ENCODE data around the gene RFX4. TPM values are rescaled to one million over a fixed set of nuclear protein-coding genes. Genes with fewer than 3 reads are reported as not detected.

RFX4 gene
- total and polyA plus RNA-seq, 2 donors from 2014 or later: not detected

DNA sequence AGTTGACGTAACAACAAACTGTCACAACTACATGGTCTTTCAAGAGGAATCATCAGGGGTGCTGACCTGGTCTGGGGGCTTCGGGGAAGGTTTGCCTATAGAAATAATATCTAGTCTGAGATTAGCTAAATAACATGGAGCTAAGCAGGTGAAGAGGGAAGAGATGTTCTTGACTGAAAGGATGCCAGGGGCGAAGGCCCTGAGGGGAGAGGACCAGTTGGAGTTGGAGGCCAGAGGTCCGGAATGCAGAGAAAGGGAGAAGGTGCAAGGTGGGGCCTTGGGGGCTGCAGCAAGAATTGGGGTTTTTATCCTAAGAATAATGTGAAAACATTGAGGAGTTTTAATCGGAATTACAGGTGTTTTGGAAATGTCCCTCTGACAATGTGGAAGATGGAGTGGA lies 123.2 kb downstream of the RFX4 start:
- intact Hi-C loops (cut with DNase I): no loop called here
- no peaks in the 10 kb centered on the region for H3K9me3 ChIP-seq (ENCODE audit: control insufficient read depth in 2 of 3, insufficient read depth in 1 of 3, low read length in 3 of 3)
- TF ChIP-seq, protein P1, sequence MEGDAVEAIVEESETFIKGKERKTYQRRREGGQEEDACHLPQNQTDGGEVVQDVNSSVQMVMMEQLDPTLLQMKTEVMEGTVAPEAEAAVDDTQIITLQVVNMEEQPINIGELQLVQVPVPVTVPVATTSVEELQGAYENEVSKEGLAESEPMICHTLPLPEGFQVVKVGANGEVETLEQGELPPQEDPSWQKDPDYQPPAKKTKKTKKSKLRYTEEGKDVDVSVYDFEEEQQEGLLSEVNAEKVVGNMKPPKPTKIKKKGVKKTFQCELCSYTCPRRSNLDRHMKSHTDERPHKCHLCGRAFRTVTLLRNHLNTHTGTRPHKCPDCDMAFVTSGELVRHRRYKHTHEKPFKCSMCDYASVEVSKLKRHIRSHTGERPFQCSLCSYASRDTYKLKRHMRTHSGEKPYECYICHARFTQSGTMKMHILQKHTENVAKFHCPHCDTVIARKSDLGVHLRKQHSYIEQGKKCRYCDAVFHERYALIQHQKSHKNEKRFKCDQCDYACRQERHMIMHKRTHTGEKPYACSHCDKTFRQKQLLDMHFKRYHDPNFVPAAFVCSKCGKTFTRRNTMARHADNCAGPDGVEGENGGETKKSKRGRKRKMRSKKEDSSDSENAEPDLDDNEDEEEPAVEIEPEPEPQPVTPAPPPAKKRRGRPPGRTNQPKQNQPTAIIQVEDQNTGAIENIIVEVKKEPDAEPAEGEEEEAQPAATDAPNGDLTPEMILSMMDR (IDR thresholded peaks at IDR 0.05; ENCODE audit: borderline replicate concordance, extremely low read depth, insufficient read depth): no peak

DNA sequence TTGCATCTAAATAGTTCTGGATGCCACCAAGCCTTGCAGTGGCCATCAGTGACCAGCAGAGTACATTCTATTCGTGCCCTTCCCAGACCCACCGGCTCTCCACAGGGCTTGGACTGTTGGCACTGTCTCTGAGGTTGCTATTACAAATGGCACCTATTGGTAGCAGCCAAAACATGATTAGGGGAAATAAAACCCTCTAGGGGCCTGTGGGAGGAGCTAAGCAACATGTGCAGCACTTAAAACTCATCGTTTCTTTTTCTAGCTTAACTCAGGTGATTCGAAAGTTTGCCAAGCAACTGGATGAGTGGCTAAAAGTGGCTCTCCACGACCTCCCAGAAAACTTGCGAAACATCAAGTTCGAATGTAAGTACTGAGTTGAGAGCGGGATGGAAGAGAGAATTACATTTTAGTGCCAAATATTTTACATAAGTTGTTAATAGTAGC lies 126.3 kb downstream of the RFX4 start:
- Histone ChIP-seq H3K9me3 (ENCODE audit: control insufficient read depth in 2 of 3, insufficient read depth in 1 of 3, low read length in 3 of 3) (no peaks in the 10 kb centered on the region), H3K9ac (ENCODE audit: low read length in 3 of 3) (no peak overlapping the region), H3K4me3 (ENCODE audit: low read length in 3 of 3) (no peak overlapping the region), H3K36me3 (ENCODE audit: control insufficient read depth in 2 of 3, insufficient read depth in 3 of 3, low read length in 3 of 3) (no peaks in the 10 kb centered on the region), H3K27me3 (ENCODE audit: control insufficient read depth, insufficient read depth, low read length) (no peaks in the 10 kb centered on the region), H3K27ac (ENCODE audit: low read depth in 2 of 2, low read length in 2 of 2) (no peak overlapping the region), H3K4me1 (ENCODE audit: control insufficient read depth in 2 of 3, insufficient read depth in 2 of 3, low read depth in 1 of 3, low read length in 3 of 3) (no peaks in the 10 kb centered on the region)
- intact Hi-C loops (cut with DNase I): no loop called here
- TF ChIP-seq, protein P1 (IDR thresholded peaks at IDR 0.05; ENCODE audit: borderline replicate concordance, extremely low read depth, insufficient read depth): no peak
- DNase-seq (no peak), FAIRE-seq (no peak)

More for the DNA sequence above, 123.2 kb downstream of the RFX4 start:
- no peaks in the 10 kb centered on the region for H3K4me1 ChIP-seq (ENCODE audit: control insufficient read depth in 2 of 3, insufficient read depth in 2 of 3, low read depth in 1 of 3, low read length in 3 of 3)
- no peak overlapping the region for H3K9ac ChIP-seq (ENCODE audit: low read length in 3 of 3)
- H3K27me3 ChIP-seq (ENCODE audit: control insufficient read depth, insufficient read depth, low read length): no peaks in the 10 kb centered on the region
- no peak overlapping the region for H3K4me3 ChIP-seq (ENCODE audit: low read length in 3 of 3)
- H3K36me3 ChIP-seq (ENCODE audit: control insufficient read depth in 2 of 3, insufficient read depth in 3 of 3, low read length in 3 of 3): no peaks in the 10 kb centered on the region
- FAIRE-seq (no peak), DNase-seq (no peak)
- no peak overlapping the region for H3K27ac ChIP-seq (ENCODE audit: low read depth in 2 of 2, low read length in 2 of 2)

DNA sequence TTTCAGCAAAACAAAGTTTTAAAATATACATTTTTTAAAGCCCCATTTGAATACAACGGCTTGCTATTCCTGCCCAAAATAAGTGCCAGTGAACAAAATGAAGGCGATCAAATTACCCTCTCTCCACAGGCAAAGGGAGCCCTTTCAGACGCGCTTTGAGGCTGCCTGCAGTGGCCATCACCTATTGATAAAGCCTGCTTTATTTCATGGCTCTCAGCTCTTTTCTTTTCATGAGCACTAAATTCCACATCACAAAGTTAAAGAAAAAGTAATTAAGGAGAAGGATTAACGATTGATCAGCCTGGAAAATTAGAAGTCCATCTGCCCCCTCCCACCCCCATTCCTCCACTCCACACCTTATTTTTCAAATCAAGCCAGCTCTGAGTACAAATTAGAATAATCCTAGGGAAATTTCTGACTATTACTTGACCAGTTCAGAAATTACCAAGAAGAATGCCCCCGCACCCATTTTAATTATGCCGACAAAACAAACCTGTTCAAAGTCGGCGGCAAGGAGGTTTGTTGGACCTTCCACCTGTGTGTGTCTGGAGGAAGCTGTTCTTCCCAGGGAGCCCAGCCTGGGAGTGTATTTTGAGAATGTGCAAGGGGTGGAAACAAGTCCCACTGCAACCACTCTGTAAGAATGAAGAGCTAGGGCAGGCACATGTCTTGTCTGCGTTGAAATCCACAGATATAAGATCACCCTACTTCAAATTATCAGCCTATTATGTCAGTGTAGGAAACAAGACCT lies 127.5 kb downstream of the RFX4 start:
- no peak overlapping the region for H3K4me3 ChIP-seq (ENCODE audit: low read length in 3 of 3)
- H3K9ac ChIP-seq (ENCODE audit: low read length in 3 of 3): no peak overlapping the region
- DNase-seq (no peak), FAIRE-seq (no peak)
- no peaks in the 10 kb centered on the region for H3K36me3 ChIP-seq (ENCODE audit: control insufficient read depth in 2 of 3, insufficient read depth in 3 of 3, low read length in 3 of 3)
- no peaks in the 10 kb centered on the region for H3K27me3 ChIP-seq (ENCODE audit: control insufficient read depth, insufficient read depth, low read length)
- TF ChIP-seq, protein P1 (IDR thresholded peaks at IDR 0.05; ENCODE audit: borderline replicate concordance, extremely low read depth, insufficient read depth): no peak
- intact Hi-C loops (cut with DNase I): no loop called here
- no peak overlapping the region for H3K27ac ChIP-seq (ENCODE audit: low read depth in 2 of 2, low read length in 2 of 2)
- no peaks in the 10 kb centered on the region for H3K4me1 ChIP-seq (ENCODE audit: control insufficient read depth in 2 of 3, insufficient read depth in 2 of 3, low read depth in 1 of 3, low read length in 3 of 3)
- H3K9me3 ChIP-seq (ENCODE audit: control insufficient read depth in 2 of 3, insufficient read depth in 1 of 3, low read length in 3 of 3): no peaks in the 10 kb centered on the region
